HEK293T (cell line): ENCODE results near the gene AFF1.
A peak's percentile ranks its signal among the peaks of the same experiment; 100 is the strongest.

ENCODE experiments used
- CTCF ChIA-PET: fragments of 350-600 bp; formaldehyde crosslinking; extraction: SDS; loops from one replicate; lab custom pipeline; 2021; ENCODE audit warnings: antibody characterized with exemption, inconsistent platforms; lab: Yijun Ruan, JAX
- POLR2A ChIA-PET: fragments of 350-600 bp; formaldehyde crosslinking; extraction: SDS; loops from one replicate; lab custom pipeline; 2020; ENCODE audit warnings: antibody characterized with exemption, inconsistent platforms; lab: Yijun Ruan, JAX
- DNase-seq: peaks from one replicate; pipeline ENCODE4 v3.0.0; 2012; ENCODE audit warnings: mixed read lengths; ENCODE audit errors: extremely low spot score
- ARNT ChIP-seq: fragments of 450-650 bp; IDR thresholded peaks from 2 replicates; pipeline ENCODE4 v1.6.1; 2017; ENCODE audit warnings: mild to moderate bottlenecking
- BHLHE40 ChIP-seq: fragments of 450-650 bp; IDR thresholded peaks from 2 replicates; pipeline ENCODE4 v1.6.1; 2016; ENCODE audit warnings: mild to moderate bottlenecking, moderate library complexity, borderline replicate concordance
- CTBP1 ChIP-seq: fragments of 450-650 bp; IDR thresholded peaks from 2 replicates; pipeline ENCODE4 v1.6.1; 2016; ENCODE audit warnings: borderline replicate concordance
- ELF4 ChIP-seq: fragments of 450-650 bp; IDR thresholded peaks from 2 replicates; pipeline ENCODE4 v1.6.1; 2017; ENCODE audit warnings: antibody characterized with exemption
- FOXA1 ChIP-seq: fragments of 450-650 bp; IDR thresholded peaks from 2 replicates; pipeline ENCODE4 v1.6.1; 2016; ENCODE audit warnings: mild to moderate bottlenecking
- FOXK2 ChIP-seq: fragments of 450-650 bp; IDR thresholded peaks from 2 replicates; pipeline ENCODE4 v1.6.1; 2016; ENCODE audit warnings: mild to moderate bottlenecking
- FOXM1 ChIP-seq: fragments of 450-650 bp; IDR thresholded peaks from 2 replicates; pipeline ENCODE4 v1.6.1; 2017; ENCODE audit warnings: mild to moderate bottlenecking, borderline replicate concordance
- HDGF ChIP-seq: fragments of 450-650 bp; IDR thresholded peaks from 2 replicates; pipeline ENCODE4 v1.6.1; 2017; ENCODE audit warnings: antibody characterized with exemption, borderline replicate concordance
- L3MBTL2 ChIP-seq: fragments of 450-650 bp; conservative IDR thresholded peaks from 2 replicates; pipeline ENCODE4 v1.6.1; 2016; ENCODE audit warnings: mild to moderate bottlenecking
- LEF1 ChIP-seq: fragments of 450-650 bp; IDR thresholded peaks from 2 replicates; pipeline ENCODE4 v1.6.1; 2017; ENCODE audit warnings: mild to moderate bottlenecking, borderline replicate concordance
- NFRKB ChIP-seq: fragments of 450-650 bp; IDR thresholded peaks from 2 replicates; pipeline ENCODE4 v1.6.1; 2016; ENCODE audit warnings: mild to moderate bottlenecking, moderate library complexity
- PKNOX1 ChIP-seq: fragments of 450-650 bp; IDR thresholded peaks from 2 replicates; pipeline ENCODE4 v1.6.1; 2016
- SP1 ChIP-seq: fragments of 450-650 bp; IDR thresholded peaks from 2 replicates; pipeline ENCODE4 v1.6.1; 2017
- SUZ12 ChIP-seq: fragments of 450-650 bp; IDR thresholded peaks from 2 replicates; pipeline ENCODE4 v1.6.1; 2016; ENCODE audit warnings: mild to moderate bottlenecking
- TARDBP ChIP-seq: fragments of 450-650 bp; IDR thresholded peaks from 2 replicates; pipeline ENCODE4 v1.6.1; 2016
- ZNF384 ChIP-seq: fragments of 450-650 bp; IDR thresholded peaks from 2 replicates; pipeline ENCODE4 v1.6.1; 2016

Gene AFF1

GRCh38 chr4:87037671-87038334 lies 103.0 kb downstream of the AFF1 start:
- CTCF ChIA-PET = no interaction called here
- POLR2A ChIA-PET = no interaction called here
- no peak for DNase-seq
- no peak for TF ChIP-seq FOXA1
- no peak for TF ChIP-seq ARNT
- TF ChIP-seq FOXM1 = no peak
- TF ChIP-seq ELF4 = no peak
- TF ChIP-seq LEF1 = no peak
- TF ChIP-seq L3MBTL2 = no peak
- TF ChIP-seq NFRKB = no peak
- TF ChIP-seq SUZ12 = no peak
- TF ChIP-seq PKNOX1 = no peak
- TF ChIP-seq HDGF = no peak
- TF ChIP-seq CTBP1 = no peak
- TF ChIP-seq TARDBP = no peak

- TF ChIP-seq ZNF384 (no peak), PKNOX1 (peak; percentile 53), ARNT (no peak)
- ChIA-PET CTCF (interaction anchor here (0.6 to 1.2 kb wide), 2 partner anchors 15 to 385 kb away, joined by 3 to 4 read pairs; no protein-coding TSS in a partner anchor), POLR2A (no interaction called here)
- peak; percentile 33 for DNase-seq
Measured at GRCh38 chr4:87038837-87039615, 104.2 kb downstream of the AFF1 start.

GRCh38 chr4:87041141-87041540 lies 106.3 kb downstream of the AFF1 start:
- no peak for TF ChIP-seq FOXA1
- no peak for TF ChIP-seq PKNOX1
- TF ChIP-seq L3MBTL2 = no peak
- TF ChIP-seq SP1 = no peak
- no peak for TF ChIP-seq NFRKB
- no peak for TF ChIP-seq ELF4
- ChIA-PET CTCF (no interaction called here), POLR2A (no interaction called here)
- no peak for DNase-seq

GRCh38 chr4:87042221-87042620 lies 107.4 kb downstream of the AFF1 start:
- ChIA-PET POLR2A (no interaction called here), CTCF (interaction anchor here (1.6 to 2.0 kb wide), 2 partner anchors 12 to 119 kb away, joined by 4 to 5 read pairs; no protein-coding TSS in a partner anchor)
- no peak for TF ChIP-seq TARDBP
- no peak for TF ChIP-seq PKNOX1
- no peak for TF ChIP-seq ZNF384
- TF ChIP-seq SUZ12 = no peak
- TF ChIP-seq HDGF = no peak
- no peak for TF ChIP-seq ARNT
- no peak for TF ChIP-seq L3MBTL2
- TF ChIP-seq FOXA1 = no peak
- no peak for TF ChIP-seq CTBP1
- no peak for TF ChIP-seq FOXK2
- TF ChIP-seq FOXM1 = no peak
- no peak for TF ChIP-seq BHLHE40
- no peak for TF ChIP-seq ELF4
- TF ChIP-seq NFRKB = no peak
- no peak for TF ChIP-seq LEF1
- no peak for TF ChIP-seq SP1
- no peak for DNase-seq

- ChIA-PET POLR2A (no interaction called here), CTCF (interaction anchor here (0.6 to 2.0 kb wide), 4 partner anchors 10 to 120 kb away, joined by 3 to 5 read pairs (median 4); no protein-coding TSS in a partner anchor)
- no peak for TF ChIP-seq SUZ12
- no peak for TF ChIP-seq L3MBTL2
- no peak for TF ChIP-seq FOXK2
Measured at GRCh38 chr4:87042986-87043820, 108.4 kb downstream of the AFF1 start.

More at GRCh38 chr4:87042986-87043820, 108.4 kb downstream of the AFF1 start:
- DNase-seq = no peak
